ENCODE results near the gene COG7.

Gene COG7

GRCh38 chr16:23374721-23375510 is 78.1 kb downstream of the COG7 start:
- H3K36me3 ChIP-seq (ENCODE audit: control insufficient read depth in 2 of 2, insufficient read depth in 1 of 2, low read length in 2 of 2) = no peaks in the 10 kb centered on the region
- CTCF ChIA-PET = interaction anchor here (1.0 kb wide), 1 partner anchor 193 kb away, joined by 3 read pairs; no protein-coding TSS in a partner anchor
- POLR2A ChIA-PET = interaction anchor here (0.7 kb wide), 1 partner anchor 169 kb away, joined by 8 read pairs; no protein-coding TSS in a partner anchor
- no peak overlapping the region for H3K4me3 ChIP-seq (ENCODE audit: low read depth, low read length)
- H3K4me1 ChIP-seq (ENCODE audit: control insufficient read depth, insufficient read depth, low read length) = no peaks in the 10 kb centered on the region
- H3K27ac ChIP-seq (ENCODE audit: extremely low read depth, low read depth, low read length) = no peak overlapping the region
- no peak for TF ChIP-seq ZNF580 (tag by site-specific recombination; IDR thresholded peaks at IDR 0.05)
- no peak for TF ChIP-seq ZNF768 (tag by site-specific recombination; IDR thresholded peaks at IDR 0.05)
- TF ChIP-seq GLI4 (tag by site-specific recombination; IDR thresholded peaks at IDR 0.05) = no peak
- no peak for TF ChIP-seq ZNF544 (tag by site-specific recombination; IDR thresholded peaks at IDR 0.05)
- no peak for TF ChIP-seq ZNF174 (tag by site-specific recombination; IDR thresholded peaks at IDR 0.05)
- no peak for TF ChIP-seq ZNF48 (tag by site-specific recombination; IDR thresholded peaks at IDR 0.05)
- TF ChIP-seq ZNF76 (tag by site-specific recombination; IDR thresholded peaks at IDR 0.05; ENCODE audit: borderline replicate concordance, low read depth) = no peak
- H3K9me3 ChIP-seq (ENCODE audit: control insufficient read depth, insufficient read depth, low read depth, low read length) = no peaks in the 10 kb centered on the region

GRCh38 chr16:23373436-23374219 is 79.4 kb downstream of the COG7 start:
- no peak overlapping the region for H3K27ac ChIP-seq (ENCODE audit: extremely low read depth, low read depth, low read length)
- H3K36me3 ChIP-seq (ENCODE audit: control insufficient read depth in 2 of 2, insufficient read depth in 1 of 2, low read length in 2 of 2) = no peaks in the 10 kb centered on the region
- no peaks in the 10 kb centered on the region for H3K9me3 ChIP-seq (ENCODE audit: control insufficient read depth, insufficient read depth, low read depth, low read length)
- CTCF ChIA-PET = no interaction called here
- H3K4me1 ChIP-seq (ENCODE audit: control insufficient read depth, insufficient read depth, low read length) = no peaks in the 10 kb centered on the region
- POLR2A ChIA-PET = no interaction called here
- H3K4me3 ChIP-seq (ENCODE audit: low read depth, low read length) = no peak overlapping the region
- no peak for TF ChIP-seq ZNF19 (tag by site-specific recombination; IDR thresholded peaks at IDR 0.05; ENCODE audit: low read depth)
- TF ChIP-seq PRDM2 (tag by site-specific recombination; IDR thresholded peaks at IDR 0.05; ENCODE audit: borderline replicate concordance) = no peak
- TF ChIP-seq ZNF777 (tag by site-specific recombination; IDR thresholded peaks at IDR 0.05; ENCODE audit: borderline replicate concordance) = no peak
- TF ChIP-seq ZNF416 (tag by site-specific recombination; IDR thresholded peaks at IDR 0.05) = no peak
- TF ChIP-seq SP3 (tag by site-specific recombination; IDR thresholded peaks at IDR 0.05) = no peak
- no peak for TF ChIP-seq PATZ1 (tag by site-specific recombination; IDR thresholded peaks at IDR 0.05)
- TF ChIP-seq MYNN (tag by site-specific recombination; IDR thresholded peaks at IDR 0.05; ENCODE audit: borderline replicate concordance) = no peak
- no peak for TF ChIP-seq ZNF280D (tag by site-specific recombination; IDR thresholded peaks at IDR 0.05)
- TF ChIP-seq ZNF707 (tag by site-specific recombination; IDR thresholded peaks at IDR 0.05) = no peak
- no peak for TF ChIP-seq ZNF768 (tag by site-specific recombination; IDR thresholded peaks at IDR 0.05)
- no peak for TF ChIP-seq INSM2 (tag by site-specific recombination; IDR thresholded peaks at IDR 0.05)
- TF ChIP-seq ZBTB17 (tag by site-specific recombination; IDR thresholded peaks at IDR 0.05) = no peak
- no peak for TF ChIP-seq ZSCAN23 (tag by site-specific recombination; IDR thresholded peaks at IDR 0.05)
